ENCODE measurements around the gene RAP1GAP2. TPM values are rescaled to one million over a fixed set of nuclear protein-coding genes. Genes with fewer than 3 reads are reported as not detected.

Gene RAP1GAP2
- total and polyA plus RNA-seq, 7 donors = 4.8 to 14.7 (median 12.5) TPM

- intact Hi-C loops (cut with DNase I) = no loop called here
- DNase-seq = no peak
- 80 to 85% methylated on average over 26 of the region's 26 CpGs for WGBS, 2 donors
These were observed 237.7 kb downstream of the RAP1GAP2 start for GRCh38 chr17:3033741-3034577.

DNA sequence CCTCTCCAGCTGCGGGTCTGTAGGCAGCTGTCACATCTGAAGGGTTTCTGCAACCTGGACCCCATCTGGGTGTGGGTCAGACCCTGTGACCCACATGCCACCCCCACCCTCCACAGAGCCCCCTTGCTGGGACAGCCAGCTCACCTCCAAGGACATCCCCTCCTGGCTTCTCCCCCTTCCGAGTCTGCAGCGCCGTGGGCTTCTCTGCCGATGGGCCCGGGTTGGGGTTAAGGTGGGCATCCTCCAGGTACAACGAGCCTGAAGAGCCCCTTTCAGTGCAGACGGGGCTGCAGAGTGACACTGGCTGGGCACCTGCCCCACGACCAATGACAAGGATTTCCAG, 238.3 kb downstream of the RAP1GAP2 start:
- no peak overlapping the region for H3K27ac ChIP-seq
- DNase-seq = no peak
- H3K9me3 ChIP-seq = no peaks in the 10 kb centered on the region
- peaks cover 0 to 15% (median 0%) of the 10 kb centered on the region in 4 donors for H3K36me3 ChIP-seq
- no peaks in the 10 kb centered on the region for H3K27me3 ChIP-seq
- H3K4me3 ChIP-seq = no peak overlapping the region
- TF ChIP-seq CTCF (IDR thresholded peaks at IDR 0.05) (no peak), POLR2A (IDR thresholded peaks at IDR 0.05) (no peak), EP300 (IDR thresholded peaks at IDR 0.05) (no peak), POLR2AphosphoS5 (IDR thresholded peaks at IDR 0.05) (no peak)
- 84 to 87% methylated on average over 9 of the region's 9 CpGs for WGBS, 2 donors
- H3K4me1 ChIP-seq = no peaks in the 10 kb centered on the region
- intact Hi-C loops (cut with DNase I) = no loop called here

More at GRCh38 chr17:3033741-3034577, 237.7 kb downstream of the RAP1GAP2 start:
- Histone ChIP-seq H3K4me1 (no peaks in the 10 kb centered on the region), H3K27me3 (no peaks in the 10 kb centered on the region), H3K36me3 (peaks cover 0 to 21% (median 0%) of the 10 kb centered on the region in 4 donors), H3K27ac (no peak overlapping the region), H3K9me3 (no peaks in the 10 kb centered on the region), H3K4me3 (no peak overlapping the region)
- no peak for TF ChIP-seq POLR2AphosphoS5 (IDR thresholded peaks at IDR 0.05)
- TF ChIP-seq EP300 (IDR thresholded peaks at IDR 0.05) = no peak
- TF ChIP-seq CTCF (IDR thresholded peaks at IDR 0.05) = no peak
- TF ChIP-seq POLR2A (IDR thresholded peaks at IDR 0.05) = no peak

DNA sequence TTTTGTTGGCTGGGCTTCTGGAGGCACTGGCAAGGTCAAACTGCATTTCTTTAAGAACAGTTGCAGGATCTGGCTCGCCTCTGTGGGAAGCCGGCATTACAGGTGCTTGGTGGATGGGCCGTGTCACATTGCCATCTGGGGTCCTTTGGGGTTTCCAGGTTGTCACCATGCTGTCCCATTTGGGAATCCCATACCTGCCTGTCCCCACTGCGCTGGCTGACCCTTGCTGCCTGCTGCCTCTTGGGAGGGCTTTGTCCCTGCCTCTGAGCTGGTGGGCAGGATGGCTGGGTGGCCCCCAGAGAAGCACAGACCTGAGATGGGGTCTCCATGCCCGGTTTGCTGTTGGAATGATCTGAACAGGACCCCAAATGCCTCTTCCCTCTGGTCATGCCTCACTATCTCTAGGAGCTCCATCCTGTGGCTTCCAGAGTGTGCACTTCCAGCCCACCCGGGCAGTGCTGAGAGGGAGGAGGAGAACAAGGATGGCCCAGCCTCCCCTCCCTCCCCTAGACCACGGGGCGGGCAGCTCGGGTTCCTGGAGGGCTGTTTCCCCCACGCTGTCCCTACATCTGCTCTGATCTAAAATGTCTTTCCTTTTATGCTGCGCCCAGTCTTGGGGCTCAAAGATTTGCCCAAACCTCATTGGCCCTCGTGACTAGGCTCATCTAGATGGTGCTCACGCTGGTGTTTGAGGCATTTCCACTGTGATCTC, 239.2 kb downstream of the RAP1GAP2 start:
- TF ChIP-seq CTCF (IDR thresholded peaks at IDR 0.05) (no peak), POLR2AphosphoS5 (IDR thresholded peaks at IDR 0.05) (no peak), EP300 (IDR thresholded peaks at IDR 0.05) (no peak), POLR2A (IDR thresholded peaks at IDR 0.05) (no peak)
- Histone ChIP-seq H3K9me3 (no peaks in the 10 kb centered on the region), H3K4me1 (no peaks in the 10 kb centered on the region), H3K27ac (no peak overlapping the region), H3K4me3 (no peak overlapping the region), H3K36me3 (peaks cover 0 to 9% (median 0%) of the 10 kb centered on the region in 4 donors), H3K27me3 (no peaks in the 10 kb centered on the region)
- WGBS, 2 donors = 79 to 87% methylated on average over 13 of the region's 13 CpGs
- no peak for DNase-seq
- intact Hi-C loops (cut with DNase I) = no loop called here

GRCh38 chr17:3035968-3036280, 239.7 kb downstream of the RAP1GAP2 start:
- no peaks in the 10 kb centered on the region for H3K27me3 ChIP-seq
- no peaks in the 10 kb centered on the region for H3K9me3 ChIP-seq
- 87 to 91% methylated on average over 7 of the region's 7 CpGs for WGBS, 2 donors
- no peaks in the 10 kb centered on the region for H3K4me1 ChIP-seq
- no peak overlapping the region for H3K4me3 ChIP-seq
- intact Hi-C loops (cut with DNase I) = no loop called here
- DNase-seq = no peak
- H3K27ac ChIP-seq = no peak overlapping the region
- peaks cover 0 to 4% (median 0%) of the 10 kb centered on the region in 4 donors for H3K36me3 ChIP-seq
- TF ChIP-seq POLR2A (IDR thresholded peaks at IDR 0.05) (no peak), EP300 (IDR thresholded peaks at IDR 0.05) (no peak), POLR2AphosphoS5 (IDR thresholded peaks at IDR 0.05) (no peak), CTCF (IDR thresholded peaks at IDR 0.05) (no peak)

Measured in sigmoid colon (tissue), 7 donors.